HG02642 (cell line): ENCODE measurements around the gene AKR1B1.

Source experiments
- ATAC-seq: cut with Tn5 transposase; IDR thresholded peaks from one replicate; pipeline ENCODE4 v1.9.1; 2021; ENCODE audit warnings: mild to moderate bottlenecking; ENCODE audit not compliant: unreplicated experiment, poor library complexity

Gene AKR1B1

DNA sequence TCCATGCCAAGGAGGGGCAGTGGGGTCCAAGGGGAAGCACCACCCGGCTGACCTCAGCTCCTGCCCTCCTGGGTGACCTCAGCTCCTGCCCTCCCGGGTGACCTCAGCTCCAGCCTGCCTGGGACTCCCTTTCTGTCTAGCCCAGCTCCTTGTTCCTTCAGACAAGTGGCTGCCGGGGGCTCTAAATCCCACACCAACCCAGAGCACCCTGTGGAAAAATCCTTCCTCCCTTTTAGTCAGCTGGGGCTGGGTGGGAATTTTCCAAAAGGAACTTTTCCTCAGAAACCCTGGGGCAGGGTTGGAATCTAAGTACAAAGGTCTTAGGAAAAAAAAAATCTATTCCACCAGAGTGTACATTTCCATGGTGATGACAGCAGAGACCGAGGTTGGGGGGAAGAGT lies 36.3 kb downstream of the AKR1B1 start:
- ATAC-seq: no peak

- no peak for ATAC-seq
Measured at GRCh38 chr7:134422008-134422407, 36.9 kb downstream of the AKR1B1 start.

GRCh38 chr7:134420424-134421125 lies 38.3 kb downstream of the AKR1B1 start:
- ATAC-seq: no peak

- ATAC-seq: no peak
Measured at GRCh38 chr7:134419875-134420274, 39.0 kb downstream of the AKR1B1 start.

GRCh38 chr7:134419085-134419484 lies 39.8 kb downstream of the AKR1B1 start:
- no peak for ATAC-seq

DNA sequence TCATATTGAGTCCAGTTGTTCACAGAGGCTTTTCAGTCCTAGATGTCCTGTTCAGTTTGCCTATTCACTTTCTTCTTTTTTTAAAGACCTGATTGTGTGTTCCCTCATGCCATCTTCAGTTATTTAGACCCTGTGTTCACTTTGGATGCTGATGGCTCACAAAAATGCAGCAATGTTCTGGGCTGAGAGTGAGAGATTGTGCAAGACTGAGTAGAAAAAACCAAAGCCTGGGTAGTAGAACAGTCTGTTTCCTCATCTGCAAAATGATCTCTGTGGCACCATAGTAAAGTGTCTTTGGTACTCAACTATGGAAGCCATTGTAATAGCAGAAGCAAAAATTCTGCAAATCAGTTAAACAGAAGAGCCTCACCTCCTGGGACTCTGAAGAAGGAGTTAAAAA lies 43.2 kb downstream of the AKR1B1 start:
- no peak for ATAC-seq

GRCh38 chr7:134414109-134414508 lies 44.8 kb downstream of the AKR1B1 start:
- no peak for ATAC-seq

DNA sequence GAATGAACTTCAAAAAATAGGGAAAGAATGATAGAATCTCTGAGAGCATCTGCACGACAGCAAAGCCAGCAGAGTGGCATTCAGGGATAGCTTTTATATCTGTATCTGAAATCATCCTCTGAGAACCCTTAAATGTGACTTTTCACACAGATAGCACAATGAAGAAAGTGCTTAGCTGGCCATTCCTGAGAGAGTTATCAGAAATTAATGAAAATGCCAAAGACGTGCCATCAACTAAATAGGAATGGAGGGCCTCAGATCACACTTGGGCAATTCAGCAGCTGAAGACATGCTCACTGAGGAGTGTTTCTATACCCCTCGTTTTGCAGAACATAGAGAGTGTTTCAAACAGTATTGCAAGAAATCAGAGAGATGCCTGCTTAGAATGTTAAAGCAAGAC lies 51.6 kb downstream of the AKR1B1 start:
- ATAC-seq: no peak

- ATAC-seq: no peak
Measured at GRCh38 chr7:134406431-134406830, 52.5 kb downstream of the AKR1B1 start.

GRCh38 chr7:134405299-134405698 lies 53.6 kb downstream of the AKR1B1 start:
- no peak for ATAC-seq

- no peak for ATAC-seq
Measured at GRCh38 chr7:134403062-134403461, 55.8 kb downstream of the AKR1B1 start.

- ATAC-seq: no peak
Measured at GRCh38 chr7:134400859-134401258, 58.0 kb downstream of the AKR1B1 start.

GRCh38 chr7:134396031-134396430 lies 62.9 kb downstream of the AKR1B1 start:
- no peak for ATAC-seq

DNA sequence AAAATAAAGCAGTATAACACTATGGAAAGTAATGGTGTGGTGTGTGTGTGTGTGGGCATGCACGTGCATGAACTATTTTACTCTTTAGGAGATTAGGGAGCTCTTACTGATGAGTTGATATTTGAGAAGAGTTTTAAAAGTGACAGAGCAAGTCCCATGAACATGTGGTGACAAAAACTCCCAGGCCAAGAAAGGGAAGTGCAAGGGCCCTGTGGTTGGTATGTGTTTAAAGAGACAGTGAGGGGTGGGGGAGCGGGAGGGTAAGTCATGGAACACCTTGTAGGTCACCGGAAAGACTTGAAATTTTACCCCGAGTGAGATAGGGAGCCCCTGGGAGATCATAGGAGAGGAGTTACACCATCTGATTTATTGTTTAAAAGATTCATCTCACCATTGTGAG lies 63.3 kb downstream of the AKR1B1 start:
- ATAC-seq: no peak

DNA sequence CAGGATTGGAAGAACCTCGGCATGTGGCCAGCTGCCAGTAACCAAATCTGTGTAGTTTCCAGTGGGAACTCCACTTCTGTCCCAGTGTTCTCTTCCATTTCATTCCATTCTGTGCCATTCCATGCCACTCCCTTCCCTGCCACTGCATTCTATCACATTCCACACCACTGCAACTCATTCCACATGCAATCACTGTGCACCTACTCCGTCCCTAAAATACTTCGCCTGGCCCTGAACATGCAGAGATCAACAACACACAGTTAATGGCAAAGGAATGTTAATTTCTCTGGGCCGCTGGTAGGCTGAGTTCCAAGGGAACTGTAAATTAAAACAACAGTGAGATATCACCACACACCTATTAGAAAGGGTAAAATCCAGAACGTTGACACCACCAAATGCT lies 64.8 kb downstream of the AKR1B1 start:
- ATAC-seq: no peak
